HG02885 (cell line): ENCODE measurements around the gene SMARCA5.
A peak's percentile ranks its signal among the peaks of the same experiment; 100 is the strongest.
"Not testable (repeated sequence)": the region's sequence is repeated elsewhere in the genome, so short reads cannot be mapped to it uniquely, and the experiment has no call there.

Experiments
- ATAC-seq: cut with Tn5 transposase; IDR thresholded peaks from one replicate; pipeline ENCODE4 v1.9.1; 2021; ENCODE audit warnings: mild to moderate bottlenecking; ENCODE audit not compliant: unreplicated experiment, poor library complexity

Gene SMARCA5, protein sequence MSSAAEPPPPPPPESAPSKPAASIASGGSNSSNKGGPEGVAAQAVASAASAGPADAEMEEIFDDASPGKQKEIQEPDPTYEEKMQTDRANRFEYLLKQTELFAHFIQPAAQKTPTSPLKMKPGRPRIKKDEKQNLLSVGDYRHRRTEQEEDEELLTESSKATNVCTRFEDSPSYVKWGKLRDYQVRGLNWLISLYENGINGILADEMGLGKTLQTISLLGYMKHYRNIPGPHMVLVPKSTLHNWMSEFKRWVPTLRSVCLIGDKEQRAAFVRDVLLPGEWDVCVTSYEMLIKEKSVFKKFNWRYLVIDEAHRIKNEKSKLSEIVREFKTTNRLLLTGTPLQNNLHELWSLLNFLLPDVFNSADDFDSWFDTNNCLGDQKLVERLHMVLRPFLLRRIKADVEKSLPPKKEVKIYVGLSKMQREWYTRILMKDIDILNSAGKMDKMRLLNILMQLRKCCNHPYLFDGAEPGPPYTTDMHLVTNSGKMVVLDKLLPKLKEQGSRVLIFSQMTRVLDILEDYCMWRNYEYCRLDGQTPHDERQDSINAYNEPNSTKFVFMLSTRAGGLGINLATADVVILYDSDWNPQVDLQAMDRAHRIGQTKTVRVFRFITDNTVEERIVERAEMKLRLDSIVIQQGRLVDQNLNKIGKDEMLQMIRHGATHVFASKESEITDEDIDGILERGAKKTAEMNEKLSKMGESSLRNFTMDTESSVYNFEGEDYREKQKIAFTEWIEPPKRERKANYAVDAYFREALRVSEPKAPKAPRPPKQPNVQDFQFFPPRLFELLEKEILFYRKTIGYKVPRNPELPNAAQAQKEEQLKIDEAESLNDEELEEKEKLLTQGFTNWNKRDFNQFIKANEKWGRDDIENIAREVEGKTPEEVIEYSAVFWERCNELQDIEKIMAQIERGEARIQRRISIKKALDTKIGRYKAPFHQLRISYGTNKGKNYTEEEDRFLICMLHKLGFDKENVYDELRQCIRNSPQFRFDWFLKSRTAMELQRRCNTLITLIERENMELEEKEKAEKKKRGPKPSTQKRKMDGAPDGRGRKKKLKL

DNA sequence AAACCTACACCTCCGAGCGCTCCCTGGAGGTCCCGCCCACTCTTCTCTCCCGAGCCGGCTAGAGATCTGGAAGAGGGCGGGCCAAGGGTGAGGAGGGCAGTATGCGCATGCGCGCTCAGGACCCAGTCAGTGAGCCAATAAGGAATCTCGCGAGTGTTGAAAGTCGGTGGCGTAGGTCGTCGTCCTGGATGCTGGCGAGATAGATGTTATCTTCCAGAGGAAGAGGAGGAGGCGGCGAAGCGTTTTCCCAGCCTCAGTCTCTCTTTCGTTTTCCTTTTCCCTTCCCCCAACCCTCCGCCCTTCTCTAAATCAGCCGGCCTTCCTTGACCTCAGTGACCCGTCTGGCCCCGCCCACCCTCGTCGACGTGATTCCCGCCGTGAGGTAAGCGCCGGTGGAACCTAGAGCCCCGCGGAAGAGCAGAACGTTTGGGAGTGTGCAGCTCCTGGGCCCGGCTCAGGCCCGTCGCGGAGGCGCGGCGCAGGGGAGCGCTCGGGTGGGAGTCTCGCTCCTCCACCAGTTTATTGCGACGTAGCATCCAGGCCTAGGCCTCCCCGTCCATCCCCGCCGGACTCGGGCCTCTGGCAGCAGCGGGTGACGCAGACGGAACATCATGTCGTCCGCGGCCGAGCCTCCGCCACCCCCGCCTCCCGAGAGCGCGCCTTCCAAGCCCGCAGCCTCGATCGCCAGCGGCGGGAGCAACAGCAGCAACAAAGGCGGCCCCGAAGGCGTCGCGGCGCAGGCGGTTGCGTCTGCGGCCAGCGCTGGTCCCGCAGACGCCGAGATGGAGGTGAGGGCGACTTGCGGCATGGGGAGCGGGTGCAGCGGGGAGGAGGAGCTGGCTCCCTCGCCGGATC is at the start of gene SMARCA5:
Gene SMARCA5 (plus strand): TSS at position 389 of the 855 bp plus-strand sequence. CDS start 223 bp downstream, at position 612.
- ATAC-seq: peak; percentile 84

DNA sequence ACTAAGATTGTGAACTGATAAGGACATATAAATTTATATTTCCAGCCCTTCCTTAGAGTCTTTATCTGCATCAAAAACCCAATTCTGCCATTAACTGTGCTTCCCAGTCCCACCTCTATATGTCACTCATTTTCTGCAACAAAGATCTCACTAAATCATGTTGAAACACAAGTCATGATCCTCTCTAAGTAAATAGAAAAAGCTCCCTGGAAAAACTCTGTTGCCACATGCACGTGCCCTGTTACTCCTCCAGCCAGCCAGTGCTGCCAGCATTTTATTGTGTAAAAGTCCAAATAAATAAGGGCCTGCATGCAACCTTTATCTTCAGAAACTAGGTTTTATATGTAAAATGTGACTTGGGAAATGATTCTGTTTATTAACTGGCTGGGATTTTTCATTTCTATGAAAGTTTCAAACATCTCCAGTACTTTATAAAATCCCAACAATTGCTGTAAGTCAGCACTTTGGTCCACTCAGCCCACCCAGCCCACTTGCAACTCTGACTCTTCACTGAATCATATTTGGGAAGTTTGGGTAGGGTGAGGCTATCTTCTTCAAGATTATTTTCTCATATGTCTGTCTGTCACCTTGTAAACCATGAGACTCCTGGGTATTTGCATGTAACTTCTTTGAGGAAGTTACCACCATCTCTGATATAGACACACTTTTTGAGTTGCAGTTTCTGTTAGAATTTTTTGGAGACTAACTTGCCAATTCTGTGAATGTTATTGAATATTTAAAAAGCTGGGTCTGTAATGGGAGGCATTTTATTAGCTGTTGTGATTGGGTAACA is 40.0 kb upstream of the SMARCA5 start:
- ATAC-seq: peak; percentile 83

DNA sequence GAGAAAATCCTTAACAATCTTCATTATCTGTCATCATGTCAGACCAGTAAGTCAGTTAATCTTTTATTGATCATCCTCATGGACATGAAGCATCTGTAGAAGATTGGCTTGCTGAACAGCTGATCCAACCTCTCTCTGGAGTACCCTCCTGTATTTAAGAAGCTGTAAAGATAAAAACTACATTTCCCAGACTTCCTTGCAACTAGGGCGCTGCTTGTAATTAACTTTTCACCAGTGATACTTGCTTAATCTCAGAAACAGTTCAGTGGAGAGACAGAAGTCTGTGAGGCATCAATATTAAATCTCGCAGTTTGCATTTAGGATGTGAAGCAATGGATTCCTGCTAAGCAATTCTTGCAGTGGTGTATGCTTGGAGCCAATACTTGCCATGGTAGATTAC is 36.0 kb upstream of the SMARCA5 start:
- no peak for ATAC-seq

DNA sequence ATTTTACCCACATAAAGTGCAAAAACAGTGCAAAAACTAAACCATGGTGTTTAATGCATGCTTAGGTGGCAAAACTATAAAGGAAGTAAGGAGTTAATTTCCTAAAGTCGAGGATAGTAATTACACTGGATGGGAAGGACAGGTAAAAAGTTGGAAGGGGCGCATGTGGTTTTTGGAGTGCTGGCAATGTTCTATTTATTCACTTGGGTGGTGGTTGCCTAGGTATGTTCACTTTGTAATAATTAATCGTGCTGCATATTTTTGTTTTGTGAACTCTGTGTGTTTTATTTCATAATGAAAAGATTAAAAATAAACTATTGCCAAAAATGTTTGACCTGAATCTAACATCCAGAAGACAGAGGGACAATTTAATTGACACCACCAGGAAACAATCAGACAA is 32.1 kb upstream of the SMARCA5 start:
- no peak for ATAC-seq

DNA sequence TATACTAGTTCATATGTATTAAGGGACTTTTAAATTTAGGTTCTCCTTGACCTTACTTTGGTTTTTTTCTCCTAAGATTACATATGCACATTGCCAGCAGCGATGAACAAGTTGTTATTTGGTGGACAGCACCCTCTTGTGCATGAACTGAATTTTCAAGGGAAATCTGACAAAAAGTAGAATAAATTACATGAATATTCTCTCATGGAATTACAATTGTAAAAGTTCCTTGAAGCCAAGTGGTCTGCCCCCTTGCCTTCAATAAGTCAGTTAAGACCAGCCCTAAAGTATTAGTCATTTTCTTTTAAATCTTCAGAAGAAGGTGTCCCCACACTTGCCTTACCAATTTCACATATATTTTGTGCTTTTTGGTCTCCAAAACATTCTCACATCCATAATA is 30.7 kb upstream of the SMARCA5 start:
- ATAC-seq: peak; percentile 71

DNA sequence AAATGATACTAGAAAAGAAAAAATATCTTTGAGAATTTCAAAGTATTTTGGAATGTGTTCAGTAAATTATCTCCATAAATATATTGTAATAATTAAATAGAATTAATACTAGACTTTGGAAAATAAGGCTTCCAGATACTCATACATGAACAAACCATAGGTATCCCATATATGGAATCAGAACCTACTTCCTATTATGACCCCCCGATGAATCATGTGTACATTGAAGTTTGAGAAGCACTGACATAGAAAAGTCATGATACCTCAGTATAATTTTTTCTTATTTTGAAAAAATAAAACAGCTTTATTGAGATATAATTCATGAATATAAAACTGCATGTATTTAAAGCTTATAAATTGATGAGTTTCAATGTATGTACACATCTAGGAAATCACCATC is 27.2 kb upstream of the SMARCA5 start:
- ATAC-seq: no peak

DNA sequence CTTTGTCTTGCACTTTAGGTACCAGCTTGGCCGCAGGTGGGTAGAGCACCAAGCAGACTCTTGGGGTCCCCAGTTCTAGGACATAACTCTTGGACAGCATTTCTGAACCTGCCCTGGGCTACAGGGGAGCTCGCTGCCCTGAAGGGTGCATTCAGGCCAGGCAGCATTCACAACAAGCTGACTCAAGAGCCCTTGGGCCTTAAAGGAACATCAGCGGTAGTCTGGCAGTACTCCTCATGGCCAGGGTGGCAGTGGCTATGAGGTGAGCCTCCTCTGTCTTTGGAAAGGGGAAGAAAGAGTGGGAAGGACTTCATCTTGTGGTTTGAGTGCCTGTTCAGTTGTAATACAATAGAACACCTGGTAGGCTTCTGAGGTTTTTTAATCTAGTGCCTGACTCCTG is 24.8 kb upstream of the SMARCA5 start:
- no peak for ATAC-seq

DNA sequence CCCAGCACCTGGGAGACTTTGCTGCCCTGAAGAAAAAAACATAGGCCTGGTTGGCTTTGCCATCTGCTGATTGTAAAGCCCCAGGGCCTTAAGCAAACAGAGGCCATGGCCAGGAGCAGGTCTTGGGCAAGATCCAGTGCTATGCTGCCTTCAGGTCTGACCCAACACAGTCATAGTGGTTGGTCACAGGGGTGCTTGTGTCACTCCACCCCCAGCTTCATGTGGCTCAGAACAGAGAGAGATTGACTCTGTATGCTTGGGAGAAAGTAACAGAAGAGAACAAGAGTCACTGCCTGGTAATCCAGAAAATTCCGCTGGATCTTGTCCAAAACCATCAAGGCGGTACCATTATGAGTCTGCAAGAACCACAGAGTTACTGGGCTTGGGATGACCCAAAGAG is 24.4 kb upstream of the SMARCA5 start:
- ATAC-seq: no peak

DNA sequence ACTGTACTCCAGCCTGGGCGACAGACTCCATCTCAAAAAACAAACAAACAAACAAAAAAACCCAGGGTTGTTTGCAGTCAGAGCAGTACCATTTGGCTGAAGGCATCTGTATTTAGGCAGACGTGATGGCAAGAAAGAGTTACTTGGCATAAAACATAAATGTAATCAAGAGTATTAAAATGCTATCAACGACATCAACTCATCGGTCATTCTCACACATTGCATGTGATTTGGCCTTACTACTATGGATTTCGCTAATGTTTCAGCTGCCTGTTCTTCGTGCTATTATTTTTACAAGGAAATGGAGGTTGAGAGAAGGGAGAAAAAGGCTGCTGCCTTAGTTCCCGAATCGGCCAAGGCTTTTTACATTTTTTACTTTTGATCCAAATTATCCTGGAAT is 15.5 kb upstream of the SMARCA5 start:
- ATAC-seq: no peak

DNA sequence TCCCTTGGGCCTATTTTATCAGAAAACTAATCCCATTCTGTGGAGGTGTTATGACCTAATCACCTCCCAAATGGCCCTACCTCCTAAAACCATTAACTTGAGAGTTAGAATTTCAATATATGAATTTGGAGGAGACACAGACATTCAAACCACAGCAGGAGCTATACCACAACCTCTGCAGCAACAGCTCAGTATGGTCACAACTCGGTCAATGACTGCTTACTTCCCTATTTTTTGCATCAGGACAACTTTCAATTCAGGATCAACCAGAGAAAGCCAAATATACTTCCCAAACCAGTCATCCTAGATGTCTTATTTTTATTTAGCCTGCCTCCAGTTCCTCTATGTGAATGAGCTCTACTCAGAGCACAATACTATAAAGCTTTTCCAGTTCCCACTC is 11.3 kb upstream of the SMARCA5 start:
- no peak for ATAC-seq

DNA sequence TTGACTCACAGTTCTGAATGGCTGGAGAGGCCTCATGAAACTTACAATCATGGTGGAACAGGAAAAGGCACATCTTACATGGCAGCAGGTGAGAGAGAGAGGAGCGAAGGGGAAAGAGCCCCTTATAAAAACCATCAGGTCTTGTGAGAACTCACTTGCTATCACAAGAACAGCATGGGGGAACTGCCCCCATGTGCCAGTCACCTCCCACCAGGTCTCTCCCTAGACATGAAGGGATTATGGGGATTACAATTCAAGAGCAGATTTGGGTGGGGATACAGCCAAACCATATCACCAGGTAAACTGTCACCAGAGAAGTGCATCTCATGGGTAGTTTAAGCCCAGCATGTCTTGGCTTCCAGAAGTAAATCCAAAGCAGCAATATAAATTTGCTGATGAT is 7.5 kb upstream of the SMARCA5 start:
- no peak for ATAC-seq

DNA sequence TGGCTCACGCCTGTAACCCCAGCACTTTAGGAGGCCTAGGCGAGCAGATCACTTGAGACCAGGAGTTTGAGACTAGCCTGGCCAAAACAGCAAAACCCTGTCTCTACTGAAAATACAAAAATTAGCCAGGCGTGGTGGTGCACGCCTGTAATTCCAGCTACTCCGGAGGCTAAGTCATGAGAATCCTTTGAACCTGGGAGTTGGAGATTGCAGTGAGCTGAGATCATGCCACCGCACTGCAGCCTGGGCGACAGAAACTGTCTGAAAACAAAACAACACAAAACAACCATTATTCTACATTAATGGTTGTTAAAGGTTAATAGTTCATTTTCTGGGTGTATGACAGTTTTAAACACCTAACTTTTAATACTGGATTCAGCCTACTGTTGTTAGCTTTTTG is 1.6 kb upstream of the SMARCA5 start:
- no peak for ATAC-seq

DNA sequence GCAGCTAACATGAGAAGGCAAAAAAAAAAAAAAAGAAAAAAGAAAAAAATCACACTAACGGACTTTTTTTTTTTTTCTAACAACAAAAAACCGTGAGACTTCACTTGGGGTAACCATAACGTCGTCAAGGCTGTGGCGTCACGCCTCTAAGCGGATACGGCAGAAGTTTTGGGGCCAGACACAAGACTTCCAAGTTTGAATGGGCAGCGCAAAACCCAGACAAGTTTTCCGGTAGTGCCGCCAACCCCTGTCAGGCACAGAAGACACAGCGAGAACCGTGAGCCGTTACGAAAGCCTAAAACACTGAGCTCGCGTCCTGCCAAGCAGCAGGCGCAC is 556 bp upstream of the SMARCA5 start:
- peak; percentile 38 for ATAC-seq

DNA sequence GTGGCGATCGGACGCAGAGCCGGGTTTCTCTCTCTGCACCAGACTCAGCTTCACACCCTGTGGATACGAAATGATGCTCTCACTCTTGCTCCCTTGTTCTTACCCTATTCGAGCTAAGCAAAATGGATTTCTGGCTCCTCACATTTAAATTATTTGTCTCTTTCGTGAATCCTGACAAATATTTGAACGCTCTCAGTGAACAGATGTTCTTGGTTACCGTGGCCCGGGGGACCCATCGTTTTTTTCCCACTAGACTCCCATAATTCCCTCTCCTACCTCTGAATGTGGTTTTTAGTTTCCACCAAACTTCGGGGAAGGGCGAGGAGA is 630 bp downstream of the SMARCA5 start:
- ATAC-seq: no peak

DNA sequence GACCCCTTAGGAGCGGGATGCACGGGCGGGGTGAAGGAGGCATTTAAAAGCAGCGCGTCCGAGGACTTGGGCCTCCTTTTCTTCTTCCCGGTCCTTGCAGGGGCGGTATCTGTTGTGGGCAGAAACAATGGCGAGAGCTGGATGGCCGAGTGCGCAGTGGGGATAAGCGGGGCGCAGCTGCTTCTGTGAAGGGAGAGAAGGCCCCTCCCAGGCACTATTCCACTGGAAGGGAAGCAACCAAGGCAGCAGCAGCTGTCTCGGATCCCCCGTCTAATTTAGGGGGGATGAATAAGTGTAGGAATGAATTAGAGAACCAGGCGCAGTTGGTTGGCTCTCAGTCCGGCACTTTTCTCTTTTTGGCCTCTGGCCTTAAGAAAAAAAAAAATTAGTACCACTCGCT is 995 bp downstream of the SMARCA5 start:
- no peak for ATAC-seq

DNA sequence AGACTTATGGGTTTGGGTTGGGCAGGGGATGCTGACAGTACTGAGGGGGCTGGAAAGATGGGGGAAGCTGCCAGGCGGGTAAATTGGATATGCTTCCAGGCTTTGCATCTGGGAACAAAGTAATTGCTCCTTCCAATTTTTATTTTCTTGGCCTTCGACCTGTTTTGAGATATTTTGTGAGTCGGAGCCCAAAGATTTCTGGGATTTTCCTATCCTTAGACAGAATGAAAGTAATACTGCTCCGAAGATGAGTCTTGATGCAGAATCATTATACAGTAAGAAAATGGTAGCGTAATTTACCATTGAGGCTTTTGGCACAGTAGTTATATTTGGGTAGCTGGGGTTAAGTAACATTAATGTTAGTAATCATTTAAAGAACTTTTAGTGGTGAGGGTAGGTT is 1.4 kb downstream of the SMARCA5 start:
- ATAC-seq: no peak

DNA sequence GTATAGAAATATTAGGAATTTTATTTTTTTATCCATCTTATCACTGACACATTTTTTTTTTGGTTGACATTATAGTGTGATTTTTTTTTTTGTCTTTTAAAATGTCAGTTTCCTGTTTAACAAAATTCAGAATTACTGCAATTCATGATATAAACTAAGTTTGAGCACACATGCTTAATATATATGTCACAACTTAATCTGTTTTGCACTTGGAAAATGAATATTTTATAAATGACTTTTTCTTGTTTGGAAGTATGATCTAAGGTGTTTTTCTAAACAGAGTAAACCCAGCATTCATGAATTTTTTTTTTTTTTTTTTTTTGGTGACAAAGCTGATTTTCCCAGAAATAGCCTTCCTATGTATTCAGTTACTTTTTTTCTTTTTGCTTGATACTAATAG is 2.4 kb downstream of the SMARCA5 start:
- no peak for ATAC-seq

DNA sequence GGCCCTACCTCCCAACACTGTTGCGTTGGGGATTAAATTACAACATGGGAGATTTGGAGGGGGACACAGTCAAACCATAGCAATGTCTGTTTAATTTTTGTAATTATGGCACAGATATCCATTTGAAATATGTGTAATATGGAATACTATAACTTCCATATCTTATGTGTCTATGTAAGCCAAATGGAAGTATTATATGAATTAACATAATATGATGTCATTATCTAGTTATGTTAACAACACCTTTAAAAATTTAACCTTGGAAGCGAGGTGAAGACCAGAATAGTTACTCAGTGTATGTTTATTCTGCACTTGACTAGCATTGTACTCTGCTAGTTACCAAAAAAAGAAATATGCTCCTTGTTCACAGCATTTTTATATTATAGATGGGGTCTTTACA is 4.3 kb downstream of the SMARCA5 start:
- ATAC-seq: no peak

DNA sequence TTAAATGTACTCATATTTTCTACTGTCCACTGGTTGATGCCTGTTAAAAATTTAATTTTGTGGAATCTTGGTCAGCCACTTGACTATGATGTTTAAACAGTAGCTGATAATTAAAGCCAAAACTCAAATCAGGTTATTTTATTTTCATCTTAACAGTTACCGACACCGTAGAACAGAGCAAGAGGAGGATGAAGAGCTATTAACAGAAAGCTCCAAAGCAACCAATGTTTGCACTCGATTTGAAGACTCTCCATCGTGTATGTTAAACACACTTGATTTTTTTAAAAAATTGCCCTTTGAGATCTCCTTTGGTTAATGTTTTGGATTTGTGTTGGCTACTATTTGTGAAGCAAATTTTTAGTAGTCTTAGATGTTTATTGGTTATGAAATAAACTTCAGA is 10.7 kb downstream of the SMARCA5 start:
- no peak for ATAC-seq

DNA sequence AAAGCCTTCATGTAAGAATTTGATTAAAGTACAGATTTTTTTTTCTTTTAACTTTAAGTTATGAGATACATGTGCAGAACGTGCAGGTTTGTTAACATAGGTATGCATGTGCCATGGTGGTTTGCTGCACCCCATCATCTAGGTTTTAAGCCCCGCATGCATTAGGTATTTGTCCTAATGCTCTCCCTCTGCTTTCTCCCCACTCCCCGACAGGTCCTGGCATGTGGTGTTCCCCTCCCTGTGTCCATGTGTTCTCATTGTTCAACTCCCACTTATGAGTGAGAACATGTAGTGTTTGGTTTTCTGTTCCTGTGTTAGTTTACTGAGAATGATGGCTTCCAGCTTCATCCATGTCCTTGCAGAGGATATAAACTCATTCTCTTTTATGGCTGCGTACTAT is 14.5 kb downstream of the SMARCA5 start:
- ATAC-seq: not testable (repeated sequence)
